SIG-M5 treated with dmso at 0.1 percent for 504 hours (cell line): ENCODE measurements around the gene LSMEM2.
A peak's percentile ranks its signal among the peaks of the same experiment; 100 is the strongest.
"Not testable (repeated sequence)": the region's sequence is repeated elsewhere in the genome, so short reads cannot be mapped to it uniquely, and the experiment has no call there.

Experiments
- DNase-seq: peaks from one replicate; lab custom pipeline; 2025; ENCODE audit not compliant: unreplicated experiment; lab: John Stamatoyannopoulos, UW

Gene LSMEM2

DNA sequence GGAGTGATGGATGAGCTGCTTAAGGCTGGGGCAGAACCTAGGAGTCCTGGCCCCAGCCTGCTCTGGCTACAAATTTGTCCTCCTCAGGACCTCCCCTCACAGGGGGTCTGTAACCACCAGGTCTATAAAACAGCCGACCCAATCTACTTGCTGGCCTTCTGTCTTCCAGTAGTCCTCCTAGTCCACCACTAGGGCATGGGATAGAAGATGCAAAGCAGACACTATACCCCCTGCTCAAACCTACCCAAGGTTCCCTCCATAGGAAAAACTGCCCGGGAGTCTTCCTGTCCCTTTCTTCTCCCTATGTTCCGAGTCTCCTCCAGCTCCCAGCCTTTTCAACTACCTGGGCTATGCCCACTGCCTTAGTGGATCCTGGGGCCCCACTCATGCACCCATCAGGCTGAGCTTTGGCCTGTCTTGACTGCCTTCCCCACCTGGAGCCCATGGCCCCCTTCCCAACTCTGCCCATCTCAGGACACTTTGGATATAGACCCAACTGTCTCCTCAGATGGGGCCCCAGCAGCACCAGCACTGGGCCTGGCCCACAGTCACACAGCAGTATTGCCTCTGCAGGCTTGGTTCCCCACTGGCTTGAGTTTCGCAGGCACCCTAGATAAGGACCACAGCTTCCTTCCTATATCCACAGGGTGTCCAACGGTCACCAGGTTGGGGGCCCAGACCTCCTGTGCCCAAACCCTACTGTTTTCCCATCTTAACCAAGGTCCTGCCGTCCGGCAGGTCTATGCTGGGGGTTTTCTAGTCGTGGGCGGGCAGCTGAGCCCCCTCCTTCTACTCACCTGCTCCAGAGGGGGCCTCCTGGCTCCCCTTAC is 19.2 kb downstream of the LSMEM2 start:
- DNase-seq, result peak; percentile 60

GRCh38 chr3:50298836-50299637 is 20.1 kb downstream of the LSMEM2 start, which contains the start of the genes HYAL3 and NAA80:
Gene HYAL3, minus strand, starts transcription at chr3:50299405. Its CDS starts 3,803 bp downstream, at chr3:50295602.
Gene NAA80, minus strand, starts transcription at chr3:50299405. Its CDS starts 1,942 bp downstream, at chr3:50297463.
- peak; percentile 99 for DNase-seq

GRCh38 chr3:50299638-50299928 is 20.7 kb downstream of the LSMEM2 start:
- DNase-seq, result no peak

- DNase-seq, result peak; percentile 84
Measured at GRCh38 chr3:50299929-50300680, 21.2 kb downstream of the LSMEM2 start.

GRCh38 chr3:50300681-50301254 is 21.9 kb downstream of the LSMEM2 start:
- no peak for DNase-seq

GRCh38 chr3:50302095-50303012 is 23.5 kb downstream of the LSMEM2 start:
- DNase-seq, result no peak

- DNase-seq, result no peak
Measured at GRCh38 chr3:50303013-50303815, 24.3 kb downstream of the LSMEM2 start, which contains the start of gene HYAL1. Gene HYAL1, minus strand, starts transcription at chr3:50303574. Its CDS starts 618 bp downstream, at chr3:50302956.

- no peak for DNase-seq
Measured at GRCh38 chr3:50304601-50305000, 25.7 kb downstream of the LSMEM2 start.

- not testable (repeated sequence) for DNase-seq
Measured at GRCh38 chr3:50312041-50312440, 33.2 kb downstream of the LSMEM2 start.

- no peak for DNase-seq
Measured at GRCh38 chr3:50314342-50314741, 35.5 kb downstream of the LSMEM2 start.

GRCh38 chr3:50314816-50315215 is 35.9 kb downstream of the LSMEM2 start:
- DNase-seq, result no peak

DNA sequence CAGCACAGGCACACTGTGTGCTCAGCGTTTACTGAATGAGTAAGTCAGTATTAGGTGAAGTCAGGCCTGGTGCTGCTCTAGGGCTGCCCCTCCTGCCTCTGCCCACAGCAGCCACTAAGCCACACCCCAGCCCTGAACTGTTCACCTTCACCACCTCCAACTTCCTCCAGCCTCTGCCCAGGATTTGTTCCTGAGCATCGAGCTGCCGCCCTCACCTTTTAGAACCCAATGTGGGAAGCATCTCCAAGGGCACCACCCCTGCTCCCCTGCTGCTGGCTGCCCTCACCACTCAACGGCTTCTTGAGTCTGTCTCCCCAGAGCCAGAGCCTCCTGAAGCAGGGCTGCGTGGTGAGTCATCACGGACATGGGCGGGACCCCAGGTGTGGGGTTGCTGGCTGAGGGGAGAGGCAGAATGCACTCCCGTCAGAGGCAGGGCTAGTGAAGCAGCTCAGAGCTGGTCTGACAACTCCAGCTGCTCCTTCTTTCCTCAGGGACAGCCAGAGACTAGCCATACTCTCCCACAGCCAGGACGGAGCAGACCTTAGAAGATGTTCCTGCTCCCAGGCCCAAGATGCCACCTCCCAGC is 37.9 kb downstream of the LSMEM2 start:
- peak; percentile 46 for DNase-seq

DNA sequence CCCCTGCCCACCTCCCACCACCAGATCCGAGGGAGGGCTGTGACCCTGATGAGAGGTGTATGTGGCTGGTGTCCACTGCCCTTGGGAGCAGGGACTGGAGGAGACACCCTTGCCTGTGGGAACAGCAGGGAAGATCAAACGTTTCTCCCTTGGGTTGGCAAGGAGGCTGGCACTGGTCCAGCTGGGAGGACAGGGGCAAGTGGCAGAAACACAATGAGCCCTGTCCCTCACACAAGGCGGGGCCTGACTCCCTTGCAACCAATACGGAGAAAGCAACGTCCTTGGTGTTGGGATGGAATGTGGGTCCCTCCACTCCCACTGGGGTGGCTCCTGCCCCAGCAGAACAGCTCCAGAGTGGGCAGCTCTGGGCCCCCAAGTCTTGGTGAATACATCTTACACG is 38.4 kb downstream of the LSMEM2 start:
- no peak for DNase-seq

GRCh38 chr3:50318163-50318562 is 39.3 kb downstream of the LSMEM2 start:
- DNase-seq, result no peak

DNA sequence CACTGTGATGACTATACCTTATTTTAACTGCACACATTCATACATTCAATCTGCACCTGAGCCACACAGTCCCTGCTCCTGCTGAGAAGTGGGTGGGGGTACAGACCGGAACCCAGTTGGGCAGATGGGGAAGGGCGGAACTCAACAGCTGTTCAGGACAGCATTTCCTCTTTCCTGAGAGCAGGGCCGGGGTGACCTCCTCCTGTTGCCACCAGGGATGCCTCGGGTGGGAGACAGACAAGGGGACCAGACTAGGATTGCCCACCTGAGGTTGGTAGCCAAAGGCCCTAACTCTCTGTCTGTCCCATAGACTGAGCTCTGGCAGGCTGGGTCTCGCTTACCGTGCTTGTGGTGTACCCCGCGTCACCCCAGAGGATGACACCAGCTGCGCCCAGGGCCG is 39.7 kb downstream of the LSMEM2 start:
- DNase-seq, result no peak

DNA sequence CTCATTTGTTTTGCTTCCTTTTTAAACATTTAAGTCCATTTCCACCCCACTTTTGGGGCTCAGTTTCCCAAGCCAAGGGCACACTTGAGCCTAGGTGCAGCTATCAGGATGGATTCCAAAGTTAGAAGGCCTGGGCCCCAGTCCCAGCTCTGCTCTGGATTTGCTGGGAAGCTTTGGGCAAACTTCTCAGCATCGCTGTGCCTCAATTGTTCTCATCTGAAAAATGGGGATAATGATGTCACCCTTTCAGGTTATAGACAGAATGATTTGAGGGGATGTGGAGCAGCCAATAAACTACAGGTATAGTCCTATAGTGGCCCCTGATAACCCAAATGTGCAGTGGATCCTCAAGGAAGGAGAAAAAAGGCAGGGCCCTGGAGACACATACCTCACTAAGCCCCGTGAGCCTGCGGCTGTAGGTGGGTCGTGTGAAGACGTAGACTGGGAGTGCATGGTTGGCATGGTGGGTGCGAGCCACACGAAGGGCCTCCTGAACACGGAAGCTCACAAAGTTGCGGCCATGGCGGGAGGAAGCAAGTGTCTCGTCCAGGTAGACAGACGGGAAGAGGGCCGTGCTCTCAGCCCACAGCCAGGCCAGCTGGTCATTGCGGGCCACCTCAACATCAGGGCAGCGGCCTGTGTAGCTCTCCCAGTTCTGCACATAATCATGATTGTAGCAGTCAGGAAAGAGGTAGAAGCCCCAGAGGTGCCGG is 40.5 kb downstream of the LSMEM2 start:
- DNase-seq, result no peak

DNA sequence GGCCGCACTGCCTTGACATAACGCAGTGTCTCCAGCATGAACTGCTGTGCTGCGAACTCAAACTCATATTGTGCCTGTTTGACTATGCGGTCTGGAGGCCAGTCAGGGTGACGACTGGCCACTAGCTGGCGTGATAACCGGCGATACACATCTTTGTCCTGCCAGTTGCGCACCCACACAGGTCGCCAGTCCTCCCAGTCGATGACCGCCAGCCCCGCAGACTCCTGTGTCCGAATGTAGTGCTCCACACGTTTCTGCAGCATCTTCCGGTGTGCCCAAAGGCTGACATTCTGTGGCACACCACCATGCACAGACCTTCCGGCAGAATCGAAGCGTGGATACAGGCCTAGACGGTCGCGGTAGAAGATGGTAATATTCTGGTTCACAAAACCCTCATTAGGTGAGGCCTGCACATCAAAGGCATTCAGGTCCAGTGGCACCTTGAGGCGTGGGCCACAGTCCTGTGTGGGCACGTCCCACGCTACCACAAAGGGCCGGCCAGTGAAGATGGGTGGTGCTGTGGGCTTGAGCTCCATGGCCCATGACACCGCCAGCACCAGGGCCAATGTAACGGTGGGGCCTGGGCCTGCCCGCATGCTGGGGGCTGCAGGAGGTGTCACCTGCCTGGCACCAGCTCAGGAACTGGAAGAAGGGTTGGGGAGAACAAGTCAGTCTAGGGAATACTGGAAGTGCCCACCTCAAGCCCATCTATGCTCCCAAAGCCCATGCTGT is 41.2 kb downstream of the LSMEM2 start:
- no peak for DNase-seq
